ENCODE results near the gene SDHA.

GRCh38 chr5:179401-179800, 38.7 kb upstream of the SDHA start:
- no peak for TF ChIP-seq EZH2 (IDR thresholded peaks at IDR 0.05; ENCODE audit: insufficient read depth, poor library complexity, severe bottlenecking)
- TF ChIP-seq EZH2phosphoT487 (IDR thresholded peaks at IDR 0.05; ENCODE audit: insufficient read depth, low read depth), result no peak
